Gastroesophageal sphincter (tissue), 3 donors: ENCODE data around the gene PTPRD.

Experiments
- CTCF ChIP-seq, 4 experiments: fragments of 200-600 bp in 2 of 4; fragments of 450-650 bp in 2 of 4; sonication (generic) in 1 of 4; IDR thresholded peaks; one replicate each; pipeline ENCODE4 v1.5.1; 2017 to 2019; ENCODE audit warnings: antibody characterized with exemption in 4 of 4, mild to moderate bottlenecking in 2 of 4, moderate library complexity in 2 of 4
- POLR2AphosphoS5 ChIP-seq: sonication (generic); formaldehyde crosslinking; IDR thresholded peaks from one replicate; pipeline ENCODE4 v1.6.1; 2017; ENCODE audit warnings: antibody characterized with exemption

GRCh38 chr9:10339152-10339551, 273.6 kb downstream of the PTPRD start:
- no peak for TF ChIP-seq CTCF (IDR thresholded peaks at IDR 0.05)
- TF ChIP-seq POLR2AphosphoS5, result no peak
